ENCODE measurements around the gene C1orf105.
"Not testable (repeated sequence)": the region's sequence is repeated elsewhere in the genome, so short reads cannot be mapped to it uniquely, and the experiment has no call there.

The C1orf105 gene

DNA sequence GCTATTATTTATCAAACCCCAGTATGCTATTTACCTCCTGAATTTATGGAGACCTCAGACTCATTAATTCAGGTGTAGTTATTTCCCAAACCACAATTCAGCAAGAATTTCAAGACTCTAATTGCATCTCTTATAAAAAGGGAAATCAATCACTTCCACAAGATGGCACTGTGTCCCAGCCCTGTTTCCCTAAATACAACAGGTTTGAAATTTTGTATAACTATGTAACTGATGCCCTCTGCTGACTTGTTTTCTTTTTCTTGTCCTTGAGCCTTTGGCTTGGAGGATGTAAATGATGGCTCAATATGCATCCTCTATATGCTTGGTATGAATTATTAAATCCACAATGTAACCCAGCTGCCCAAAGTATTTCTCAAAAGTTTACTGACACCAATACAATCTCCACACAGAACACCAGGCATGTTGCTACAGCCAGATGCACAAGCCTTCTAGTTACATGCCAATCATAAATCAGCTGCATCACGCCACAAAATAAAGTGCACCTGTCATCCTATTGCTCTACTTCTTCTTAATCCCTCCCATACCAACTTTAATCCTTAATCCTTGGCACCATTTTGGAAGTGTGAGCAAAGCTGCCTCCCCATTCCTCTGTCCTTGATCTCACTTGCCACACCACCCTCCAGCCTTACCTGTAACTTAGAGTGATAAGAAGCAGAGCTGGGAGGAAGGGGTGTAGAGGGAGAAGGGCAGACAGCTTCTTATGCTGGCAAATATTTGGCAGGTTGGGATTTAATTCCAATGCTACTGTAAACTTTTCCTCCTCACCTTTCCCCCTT is 9.0 kb downstream of the C1orf105 start:
- peak in 1 of 2 donors; percentile 77 for DNase-seq

DNA sequence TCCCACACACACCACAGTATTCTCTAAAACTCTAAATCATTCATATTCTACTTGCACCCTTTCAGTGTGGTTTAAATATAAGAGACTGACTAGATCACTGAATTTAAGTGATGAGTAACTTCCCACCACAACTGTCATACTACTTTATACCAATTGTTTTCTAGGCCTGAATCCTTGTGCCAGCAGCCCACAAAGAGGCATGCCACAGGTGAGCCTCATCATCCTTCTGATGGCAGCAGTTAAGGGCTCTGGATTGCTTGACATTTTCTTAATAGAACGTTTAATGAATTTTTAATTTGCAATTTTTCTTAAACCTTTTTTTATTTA is 9.6 kb downstream of the C1orf105 start:
- no peak for DNase-seq

- no peak for DNase-seq
Measured at GRCh38 chr1:172431204-172431603, 10.7 kb downstream of the C1orf105 start.

- DNase-seq, result no peak
Measured at GRCh38 chr1:172431721-172432192, 11.3 kb downstream of the C1orf105 start.

DNA sequence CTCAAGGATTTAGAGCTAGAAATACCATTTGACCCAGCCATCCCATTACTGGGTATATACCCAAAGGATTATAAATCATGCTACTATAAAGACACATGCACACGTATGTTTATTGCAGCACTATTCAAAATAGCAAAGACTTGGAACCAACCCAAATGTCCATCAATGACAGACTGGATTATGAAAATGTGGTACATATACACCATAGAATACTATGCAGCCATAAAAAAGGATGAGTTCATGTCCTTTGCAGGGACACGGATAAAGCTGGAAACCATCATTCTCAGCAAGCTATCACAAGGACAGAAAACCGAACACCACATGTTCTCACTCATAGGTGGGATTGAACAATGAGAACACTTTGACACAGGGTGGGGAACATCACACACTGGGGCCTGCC is 16.7 kb downstream of the C1orf105 start:
- DNase-seq, result not testable (repeated sequence)

GRCh38 chr1:172442404-172442803 is 21.9 kb downstream of the C1orf105 start:
- DNase-seq, result no peak

GRCh38 chr1:172442843-172443565 is 22.5 kb downstream of the C1orf105 start:
- DNase-seq, result no peak

DNA sequence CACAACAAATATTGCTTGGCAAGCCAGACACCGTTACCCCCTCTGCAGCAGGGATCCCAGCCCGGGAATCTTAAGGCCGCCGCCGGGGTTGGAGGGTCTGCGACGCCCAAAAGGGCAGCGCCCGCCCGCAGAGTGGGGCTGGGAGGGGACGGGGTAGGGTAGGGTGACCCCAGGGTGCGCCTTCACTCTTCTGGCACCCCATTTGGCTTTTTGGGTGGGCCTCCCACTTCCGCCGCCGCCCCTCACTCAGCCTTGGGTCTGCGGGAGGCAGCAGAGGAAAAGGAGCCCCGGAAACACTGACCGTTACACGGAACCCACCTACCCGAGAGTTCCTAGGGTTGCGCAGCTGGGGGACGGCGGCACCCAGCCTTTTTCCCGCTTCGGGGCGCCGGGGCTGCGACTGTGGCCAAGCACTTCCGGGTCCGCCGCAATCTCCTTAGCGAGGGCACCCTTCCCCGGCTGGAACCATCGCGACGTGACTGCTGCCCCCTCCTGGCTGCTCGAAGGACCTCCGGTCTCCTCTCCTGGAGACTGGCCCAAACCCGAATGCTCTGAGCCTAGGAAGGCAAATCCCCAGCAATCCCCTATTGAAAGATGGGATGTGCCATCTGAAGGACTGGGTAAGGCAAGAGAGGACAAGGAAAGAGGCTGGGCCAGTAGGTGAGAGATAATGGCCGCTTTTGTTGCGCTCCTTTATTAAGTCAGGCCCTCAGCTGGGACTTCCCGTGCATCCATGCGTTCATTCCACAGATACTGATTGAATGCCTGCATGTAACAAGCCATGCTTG is 23.4 kb downstream of the C1orf105 start, which contains the start of gene PIGC:
PIGC (minus strand) TSS at position 404 of the 788 bp plus-strand sequence. CDS start 1,447 bp downstream, outside the sequence.
- DNase-seq, result peak; percentile 78 to 88

- DNase-seq, result no peak
Measured at GRCh38 chr1:172446547-172446946, 26.1 kb downstream of the C1orf105 start.

DNA sequence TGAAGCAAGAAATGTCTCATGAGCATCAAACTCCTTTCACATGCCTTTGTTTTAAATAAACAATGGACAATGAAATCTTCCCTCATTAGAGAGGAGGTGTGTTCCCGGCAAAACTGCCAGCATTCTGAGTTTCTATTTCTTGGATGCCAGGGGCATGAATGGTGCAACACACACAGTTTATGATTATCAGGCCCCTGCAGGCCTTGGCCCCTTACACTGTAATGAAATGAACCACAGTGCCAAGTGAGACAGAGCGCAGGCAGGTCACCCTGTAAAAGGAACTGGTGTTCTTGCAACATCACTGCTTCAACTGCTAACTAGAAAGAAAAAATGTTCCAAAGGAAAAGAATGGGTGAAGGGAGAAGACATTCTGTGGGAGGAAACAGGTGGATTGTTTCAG is 27.2 kb downstream of the C1orf105 start:
- DNase-seq, result no peak

DNA sequence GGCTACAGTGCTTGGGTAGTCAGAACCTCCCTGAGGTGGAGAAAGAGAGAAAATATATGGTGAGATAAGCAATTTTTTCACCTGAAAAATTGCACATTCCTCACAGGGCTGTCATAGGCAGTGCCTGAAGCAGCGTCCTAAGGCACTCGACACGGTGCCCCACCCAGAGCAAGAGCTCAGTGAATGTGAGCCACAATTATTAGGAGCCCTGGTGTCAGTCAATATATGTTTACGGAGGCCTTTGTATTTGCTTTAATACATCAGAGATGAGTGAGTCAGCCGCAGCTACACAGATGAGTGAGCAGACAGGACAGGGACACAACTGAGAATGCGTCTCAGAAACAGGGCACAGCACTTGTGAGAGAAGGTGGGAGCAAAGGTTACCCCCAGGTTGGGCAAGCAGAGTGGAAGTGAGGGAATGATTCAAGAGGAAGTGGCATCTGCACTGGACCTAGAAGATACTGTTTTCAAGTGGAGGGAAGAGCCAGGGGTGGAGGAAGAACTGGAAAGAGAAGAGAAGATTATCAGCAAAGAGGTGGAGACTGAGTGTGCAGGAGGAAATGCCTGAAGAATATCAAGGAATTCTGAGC is 28.6 kb downstream of the C1orf105 start:
- DNase-seq, result no peak

- DNase-seq, result peak in 1 of 2 donors; percentile 50
Measured at GRCh38 chr1:172449585-172450523, 29.4 kb downstream of the C1orf105 start.

GRCh38 chr1:172450524-172450885 is 30.0 kb downstream of the C1orf105 start:
- DNase-seq, result no peak

- DNase-seq, result no peak
Measured at GRCh38 chr1:172451002-172451443, 30.5 kb downstream of the C1orf105 start.

DNA sequence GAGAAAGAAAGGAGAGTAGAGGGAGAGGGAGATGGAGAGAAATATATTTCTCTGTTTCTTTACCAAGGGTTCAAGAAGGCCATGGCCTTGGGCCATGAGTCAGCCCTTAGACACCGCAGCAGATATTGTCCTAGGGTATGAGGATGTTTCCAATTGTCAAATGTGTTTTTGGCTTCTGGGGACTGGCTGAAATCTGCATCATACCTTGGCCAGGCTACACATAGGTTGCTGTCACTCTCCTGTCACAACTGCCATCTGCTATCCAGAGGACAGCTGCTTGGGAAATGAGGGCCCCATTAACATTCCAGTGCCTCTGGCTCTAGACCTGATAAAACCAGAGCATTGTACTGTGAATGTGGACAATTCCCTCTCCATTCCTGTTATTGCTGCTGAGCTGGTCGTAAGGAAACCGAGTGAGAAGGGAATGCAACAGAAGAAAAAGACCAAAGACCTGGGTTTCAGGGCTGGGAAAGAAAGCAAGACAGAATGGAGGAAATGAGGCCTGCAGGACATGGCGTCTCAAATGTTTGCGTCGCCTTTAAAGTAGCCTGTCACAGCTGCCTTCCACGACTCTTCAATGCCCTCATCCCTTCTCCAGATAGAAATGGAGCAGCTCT is 32.2 kb downstream of the C1orf105 start:
- no peak for DNase-seq

GRCh38 chr1:172453153-172453545 is 32.7 kb downstream of the C1orf105 start:
- no peak for DNase-seq

GRCh38 chr1:172453607-172454006 is 33.1 kb downstream of the C1orf105 start:
- no peak for DNase-seq

GRCh38 chr1:172455451-172455850 is 35.0 kb downstream of the C1orf105 start:
- no peak for DNase-seq

DNA sequence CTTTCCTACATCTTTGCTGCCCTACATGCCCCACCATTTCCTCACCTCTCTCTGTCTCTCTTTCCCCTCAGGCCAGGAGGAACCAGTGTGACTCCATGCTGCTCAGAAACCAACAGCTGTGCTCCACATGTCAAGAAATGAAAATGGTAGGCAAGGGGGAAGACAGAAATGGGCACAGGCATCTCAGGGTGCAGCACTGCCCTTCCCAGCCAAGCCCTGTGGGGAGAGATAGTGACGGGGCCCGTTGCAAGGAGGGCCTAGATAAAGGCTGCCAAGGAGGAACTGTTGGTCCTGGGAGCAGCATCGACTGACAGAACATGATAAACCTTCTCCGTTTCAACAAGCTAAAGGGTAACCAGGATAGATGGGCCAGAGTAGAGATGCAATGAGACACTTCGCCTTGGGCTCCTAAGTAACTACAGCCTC is 35.9 kb downstream of the C1orf105 start:
- DNase-seq, result no peak

DNA sequence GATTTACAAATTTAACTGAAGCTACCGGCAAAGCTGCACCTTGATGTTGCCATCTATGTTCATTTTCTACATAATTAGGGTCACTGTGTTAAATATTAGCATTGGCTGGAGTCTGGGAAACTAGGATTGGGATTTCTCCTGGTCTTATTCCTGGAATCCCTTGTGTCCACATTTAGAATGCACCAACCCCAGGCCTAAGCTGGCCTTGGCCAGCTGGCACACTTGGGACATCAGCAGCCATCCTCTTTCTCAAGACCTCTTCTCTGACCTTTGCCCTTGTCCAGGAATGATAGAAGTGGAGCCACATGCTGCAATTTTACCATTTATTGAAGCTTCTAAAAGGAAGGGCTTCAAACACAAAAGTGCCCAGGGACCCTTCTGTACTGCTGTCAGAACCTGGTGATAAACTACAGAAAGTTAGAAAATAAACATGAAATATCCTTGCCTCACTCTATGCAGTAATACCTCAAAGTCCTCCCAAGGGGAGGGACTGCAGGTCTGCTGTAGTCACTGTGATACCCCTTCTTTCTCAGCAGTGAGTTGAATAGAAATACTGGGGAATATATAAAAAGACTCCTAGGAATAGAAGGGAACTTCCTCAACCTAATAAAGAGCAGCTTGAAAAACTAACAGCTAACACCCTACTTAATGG is 37.1 kb downstream of the C1orf105 start:
- no peak for DNase-seq

GRCh38 chr1:172460177-172460576 is 39.7 kb downstream of the C1orf105 start:
- no peak for DNase-seq
